Measurements from ENCODE around the gene ZNF280D. TPM values are rescaled to one million over a fixed set of nuclear protein-coding genes. Genes with fewer than 3 reads are reported as not detected.

ZNF280D gene
- polyA plus RNA-seq, 2 of the 4 experiments (the other 2 are of a cell fraction), result 13.4 to 21.8 TPM

GRCh38 chr15:56672721-56673120, 60.6 kb downstream of the ZNF280D start (continued):
- TF ChIP-seq HOXB5 (CRISPR knock-in tag; IDR thresholded peaks at IDR 0.05), result no peak
- TF ChIP-seq, protein P1, sequence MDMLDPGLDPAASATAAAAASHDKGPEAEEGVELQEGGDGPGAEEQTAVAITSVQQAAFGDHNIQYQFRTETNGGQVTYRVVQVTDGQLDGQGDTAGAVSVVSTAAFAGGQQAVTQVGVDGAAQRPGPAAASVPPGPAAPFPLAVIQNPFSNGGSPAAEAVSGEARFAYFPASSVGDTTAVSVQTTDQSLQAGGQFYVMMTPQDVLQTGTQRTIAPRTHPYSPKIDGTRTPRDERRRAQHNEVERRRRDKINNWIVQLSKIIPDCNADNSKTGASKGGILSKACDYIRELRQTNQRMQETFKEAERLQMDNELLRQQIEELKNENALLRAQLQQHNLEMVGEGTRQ (IDR thresholded peaks at IDR 0.05), result no peak
- no peak for TF ChIP-seq HOXB13 (CRISPR knock-in tag; IDR thresholded peaks at IDR 0.05; ENCODE audit: low read depth)
- TF ChIP-seq EHMT2 (IDR thresholded peaks at IDR 0.05; ENCODE audit: low read depth), result no peak
- no peak for TF ChIP-seq JUNB (IDR thresholded peaks at IDR 0.05)
- no peak for TF ChIP-seq CBX2 (IDR thresholded peaks at IDR 0.05; ENCODE audit: borderline replicate concordance, low read depth)
- no peak for TF ChIP-seq RCOR1 (IDR thresholded peaks at IDR 0.05; ENCODE audit: low read depth, low read length)

- CTCF ChIA-PET, result no interaction called here
- WGBS (ENCODE audit: missing lambda C conversion rate), result 76% methylated on average over 1 of the region's 1 CpG
These were observed 65.8 kb downstream of the ZNF280D start for GRCh38 chr15:56667517-56667916.

DNA sequence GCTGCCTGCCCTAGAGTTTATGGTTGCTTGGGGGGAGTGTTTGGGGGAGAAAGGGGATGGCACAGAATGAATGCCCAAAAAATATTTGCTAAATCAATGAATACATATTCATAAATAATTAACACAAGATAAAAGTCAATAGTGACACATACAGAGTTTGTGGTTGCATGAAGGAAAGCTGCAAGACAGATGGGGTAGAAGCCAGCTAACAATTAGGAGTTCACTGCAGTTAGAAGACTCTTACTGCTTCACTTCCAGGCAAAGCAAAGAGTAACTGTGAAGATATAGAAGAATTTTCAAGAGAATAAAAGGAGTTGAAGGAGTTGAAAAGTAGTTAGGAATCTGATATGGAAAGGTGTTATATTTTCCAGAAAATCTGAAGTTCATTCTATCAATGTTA, 72.4 kb downstream of the ZNF280D start:
- ChIA-PET CTCF (interaction anchor here (1.2 kb wide), 1 partner anchor 10 kb away, joined by 3 read pairs; no protein-coding TSS in a partner anchor), POLR2A (interaction anchor here (1.2 kb wide), 1 partner anchor 72 kb away, joined by 4 read pairs; the partner anchor contains the start of gene ZNF280D)
- no peak for TF ChIP-seq JUN (IDR thresholded peaks at IDR 0.05)
- Histone ChIP-seq H3K4me2 (no peak overlapping the region), H3K4me3 (no peak overlapping the region), H3K4me1 (no peaks in the 10 kb centered on the region), H3K9me3 (no peaks in the 10 kb centered on the region), H3K27ac (no peak overlapping the region)
- DNase-seq (ENCODE audit: low read depth in 1 of 2, low spot score in 1 of 2) (no peak), FAIRE-seq (no peak), ATAC-seq (no peak)

More at GRCh38 chr15:56667517-56667916, 65.8 kb downstream of the ZNF280D start:
- Histone ChIP-seq H3K9me3 (no peaks in the 10 kb centered on the region), H3K4me3 (no peak overlapping the region), H3K4me2 (no peak overlapping the region), H3K27ac (no peak overlapping the region), H3K4me1 (no peaks in the 10 kb centered on the region)
- DNase-seq (ENCODE audit: low read depth in 1 of 2, low spot score in 1 of 2) (peak in 1 of 2 experiments; percentile 10), ATAC-seq (no peak), FAIRE-seq (no peak)
- TF ChIP-seq NPAS2 (CRISPR knock-in tag; IDR thresholded peaks at IDR 0.05; ENCODE audit: borderline replicate concordance) (no peak), HEYL (CRISPR knock-in tag; IDR thresholded peaks at IDR 0.05) (no peak), RNF2 (IDR thresholded peaks at IDR 0.05; ENCODE audit: borderline replicate concordance, low read depth) (no peak), RCOR1 (IDR thresholded peaks at IDR 0.05; ENCODE audit: low read depth, low read length) (no peak), ZNF302 (CRISPR knock-in tag; IDR thresholded peaks at IDR 0.05) (no peak), POLR2A (IDR thresholded peaks at IDR 0.05; ENCODE audit: low read length) (no peak), MAX (IDR thresholded peaks at IDR 0.05) (no peak), BHLHE40 (IDR thresholded peaks at IDR 0.05; ENCODE audit: low read depth, low read length) (no peak)
- TF ChIP-seq, protein P1 (IDR thresholded peaks at IDR 0.05), result no peak
- POLR2A ChIA-PET, result interaction anchor here (0.6 kb wide), 1 partner anchor 814 kb away, joined by 3 read pairs; no protein-coding TSS in a partner anchor

DNA sequence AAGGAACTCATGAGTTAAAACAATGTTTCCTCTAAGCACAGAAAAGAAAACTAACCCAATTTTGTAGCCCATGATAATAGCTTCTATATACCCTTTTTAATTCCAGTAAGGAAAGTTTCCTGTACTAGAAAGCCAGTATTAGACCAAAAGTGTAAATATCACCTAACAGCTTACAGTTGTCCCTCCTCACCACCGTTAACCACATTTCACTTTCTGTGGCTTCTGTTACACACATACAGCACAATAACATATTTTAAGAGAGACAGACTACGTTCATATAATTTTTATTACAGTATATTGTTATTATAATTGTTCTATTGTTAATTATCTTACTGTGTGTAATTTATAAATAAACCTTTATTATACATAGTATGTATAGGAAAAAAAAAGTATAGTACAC, 74.1 kb downstream of the ZNF280D start:
- H3K27ac ChIP-seq, result no peak overlapping the region
- FAIRE-seq, result no peak
- 85% methylated on average over 2 of the region's 2 CpGs for WGBS (ENCODE audit: missing lambda C conversion rate)
- H3K9me3 ChIP-seq, result no peaks in the 10 kb centered on the region
- no peak overlapping the region for H3K4me3 ChIP-seq
- ChIA-PET CTCF (interaction anchor here (1.0 kb wide), 1 partner anchor 207 kb away, joined by 3 read pairs; no protein-coding TSS in a partner anchor), POLR2A (no interaction called here)
- no peak overlapping the region for H3K4me2 ChIP-seq
- ATAC-seq, result no peak
- no peak for DNase-seq (ENCODE audit: low read depth in 1 of 2, low spot score in 1 of 2)
- H3K4me1 ChIP-seq, result no peaks in the 10 kb centered on the region
- TF ChIP-seq, protein P2, sequence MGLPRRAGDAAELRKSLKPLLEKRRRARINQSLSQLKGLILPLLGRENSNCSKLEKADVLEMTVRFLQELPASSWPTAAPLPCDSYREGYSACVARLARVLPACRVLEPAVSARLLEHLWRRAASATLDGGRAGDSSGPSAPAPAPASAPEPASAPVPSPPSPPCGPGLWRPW (IDR thresholded peaks at IDR 0.05), result no peak
- TF ChIP-seq RFX5 (IDR thresholded peaks at IDR 0.05), result no peak
- TF ChIP-seq, protein P3, sequence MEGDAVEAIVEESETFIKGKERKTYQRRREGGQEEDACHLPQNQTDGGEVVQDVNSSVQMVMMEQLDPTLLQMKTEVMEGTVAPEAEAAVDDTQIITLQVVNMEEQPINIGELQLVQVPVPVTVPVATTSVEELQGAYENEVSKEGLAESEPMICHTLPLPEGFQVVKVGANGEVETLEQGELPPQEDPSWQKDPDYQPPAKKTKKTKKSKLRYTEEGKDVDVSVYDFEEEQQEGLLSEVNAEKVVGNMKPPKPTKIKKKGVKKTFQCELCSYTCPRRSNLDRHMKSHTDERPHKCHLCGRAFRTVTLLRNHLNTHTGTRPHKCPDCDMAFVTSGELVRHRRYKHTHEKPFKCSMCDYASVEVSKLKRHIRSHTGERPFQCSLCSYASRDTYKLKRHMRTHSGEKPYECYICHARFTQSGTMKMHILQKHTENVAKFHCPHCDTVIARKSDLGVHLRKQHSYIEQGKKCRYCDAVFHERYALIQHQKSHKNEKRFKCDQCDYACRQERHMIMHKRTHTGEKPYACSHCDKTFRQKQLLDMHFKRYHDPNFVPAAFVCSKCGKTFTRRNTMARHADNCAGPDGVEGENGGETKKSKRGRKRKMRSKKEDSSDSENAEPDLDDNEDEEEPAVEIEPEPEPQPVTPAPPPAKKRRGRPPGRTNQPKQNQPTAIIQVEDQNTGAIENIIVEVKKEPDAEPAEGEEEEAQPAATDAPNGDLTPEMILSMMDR (IDR thresholded peaks at IDR 0.05), result no peak
- TF ChIP-seq PHF8 (IDR thresholded peaks at IDR 0.05; ENCODE audit: borderline replicate concordance, low read depth), result no peak
- no peak for TF ChIP-seq HOXA7 (CRISPR knock-in tag; IDR thresholded peaks at IDR 0.05)
- TF ChIP-seq BHLHE40 (IDR thresholded peaks at IDR 0.05; ENCODE audit: low read depth, low read length), result no peak
- no peak for TF ChIP-seq PBX3 (IDR thresholded peaks at IDR 0.05)
- no peak for TF ChIP-seq GATA3 (IDR thresholded peaks at IDR 0.05; ENCODE audit: borderline replicate concordance)
- no peak for TF ChIP-seq JUN (IDR thresholded peaks at IDR 0.05)
- TF ChIP-seq ATOH8 (CRISPR knock-in tag; IDR thresholded peaks at IDR 0.05; ENCODE audit: low read depth), result no peak
- TF ChIP-seq RCOR1 (IDR thresholded peaks at IDR 0.05; ENCODE audit: low read depth, low read length), result no peak
- no peak for TF ChIP-seq SREBF2 (IDR thresholded peaks at IDR 0.05)
- no peak for TF ChIP-seq MAX (IDR thresholded peaks at IDR 0.05)
- TF ChIP-seq MYC (IDR thresholded peaks at IDR 0.05; ENCODE audit: borderline replicate concordance, low read length), result no peak
- no peak for TF ChIP-seq POLR2AphosphoS2 (conservative IDR thresholded peaks at IDR 0.05; ENCODE audit: low read length)
